MM.1S (cell line): Measurements from ENCODE around the gene RAB3A.

Source experiments
- DNase-seq: peaks from one replicate; pipeline ENCODE4 v3.0.0-alpha.2; 2015
- H2AFZ ChIP-seq: fragments of 300-600 bp; sonication (generic); 2 replicates; pipeline ENCODE4 v1.6.0; 2016; ENCODE audit warnings: antibody characterized with exemption, low read length
- H3F3A ChIP-seq: fragments of 300-600 bp; sonication (generic); 2 replicates; pipeline ENCODE4 v1.6.1; 2016; ENCODE audit warnings: mild to moderate bottlenecking, antibody characterized with exemption, low read length, moderate library complexity, mixed read lengths; ENCODE audit not compliant: insufficient read depth
- H3K27ac ChIP-seq: fragments of 300-600 bp; sonication (generic); 2 replicates; pipeline ENCODE4 v1.5.1; 2016; ENCODE audit warnings: mild to moderate bottlenecking, low read length
- H3K27me3 ChIP-seq: fragments of 300-600 bp; sonication (generic); replicated peaks from 2 replicates; pipeline ENCODE4 v1.6.0; 2016; ENCODE audit warnings: low read length; ENCODE audit not compliant: insufficient read depth
- H3K36me3 ChIP-seq: fragments of 300-600 bp; sonication (generic); replicated peaks from 2 replicates; pipeline ENCODE4 v1.6.1; 2016; ENCODE audit warnings: mild to moderate bottlenecking, low read length, mixed read lengths; ENCODE audit not compliant: insufficient read depth
- H3K4me1 ChIP-seq: fragments of 300-600 bp; sonication (generic); 2 replicates; pipeline ENCODE4 v1.6.1; 2016; ENCODE audit warnings: low read length, mixed read lengths
- H3K4me2 ChIP-seq: fragments of 300-600 bp; sonication (generic); 2 replicates; pipeline ENCODE4 v1.6.0; 2016; ENCODE audit warnings: low read depth, low read length
- H3K4me3 ChIP-seq: fragments of 300-600 bp; sonication (generic); 2 replicates; pipeline ENCODE4 v1.5.1; 2016; ENCODE audit warnings: low read length, mixed read lengths
- H3K79me2 ChIP-seq: fragments of 300-600 bp; sonication (generic); 2 replicates; pipeline ENCODE4 v1.6.1; 2016; ENCODE audit warnings: mixed run types, low read length, mixed read lengths
- H3K9ac ChIP-seq: fragments of 300-600 bp; sonication (generic); 2 replicates; pipeline ENCODE4 v1.6.1; 2016; ENCODE audit warnings: low read length, mixed read lengths
- H3K9me2 ChIP-seq: fragments of 300-600 bp; sonication (generic); replicated peaks from 2 replicates; pipeline ENCODE4 v1.6.1; 2016; ENCODE audit warnings: mild to moderate bottlenecking, low read length, mixed read lengths; ENCODE audit not compliant: insufficient read depth
- H3K9me3 ChIP-seq: fragments of 300-600 bp; sonication (generic); replicated peaks from 2 replicates; pipeline ENCODE4 v1.6.1; 2016; ENCODE audit warnings: mild to moderate bottlenecking, low read length, mixed read lengths; ENCODE audit not compliant: insufficient read depth
- H4K20me1 ChIP-seq: fragments of 300-600 bp; sonication (generic); 2 replicates; pipeline ENCODE4 v1.6.1; 2016; ENCODE audit warnings: mild to moderate bottlenecking, low read length, moderate library complexity, mixed read lengths; ENCODE audit not compliant: insufficient read depth
- EZH2 ChIP-seq: fragments of 300-600 bp; sonication (generic); optimal IDR thresholded peaks from 2 replicates; pipeline ENCODE3; 2017; ENCODE audit warnings: low read depth, mild to moderate bottlenecking, antibody characterized with exemption, low read length, mixed read lengths
- EZH2phosphoT487 ChIP-seq: fragments of 300-600 bp; sonication (generic); IDR thresholded peaks from 2 replicates; pipeline ENCODE4 v1.6.1; 2018; ENCODE audit warnings: antibody characterized with exemption, low read length
- TF ChIP-seq, protein P1 (sequence below): fragments of 300-600 bp; sonication (generic); IDR thresholded peaks from 2 replicates; pipeline ENCODE4 v1.5.1; 2016; ENCODE audit warnings: antibody characterized with exemption, low read length, mixed read lengths

RAB3A gene

DNA sequence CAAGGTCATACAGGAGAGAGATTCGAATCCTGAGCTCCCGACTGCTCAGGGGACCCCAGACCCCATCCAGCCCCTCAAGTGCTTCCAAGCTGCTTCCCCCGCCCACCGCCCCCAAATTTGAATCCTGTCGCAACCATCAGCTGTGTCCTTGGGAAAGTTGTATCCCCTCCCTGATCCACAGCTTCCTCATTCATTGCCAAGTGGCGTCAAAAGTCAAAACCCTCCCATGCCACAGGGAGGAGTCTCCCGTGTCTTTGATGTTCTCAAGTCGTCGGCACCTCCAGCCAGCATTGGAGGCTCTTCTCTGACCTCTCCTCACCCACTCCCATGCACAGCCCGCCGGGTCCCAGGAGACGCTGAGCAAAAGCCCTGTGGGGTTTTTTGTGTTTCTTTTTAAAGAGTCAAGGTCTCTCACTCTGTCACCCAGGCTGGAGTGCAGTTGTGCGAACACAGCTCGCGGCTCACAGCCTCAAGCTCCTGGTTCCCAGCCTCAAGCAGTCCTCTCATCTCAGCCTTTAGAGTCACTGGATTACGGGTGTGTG lies 33.1 kb downstream of the RAB3A start:
- Histone ChIP-seq H3K36me3 (no peaks in the 10 kb centered on the region), H3K79me2 (peaks cover 5% of the 10 kb centered on the region; the same call in 1 of the 2 replicates), H3K27me3 (no peaks in the 10 kb centered on the region), H3K9ac (no peak overlapping the region), H3F3A (peaks cover 10% of the 10 kb centered on the region; the same call in 1 of the 2 replicates), H2AFZ (no peak overlapping the region), H3K27ac (no peak overlapping the region), H3K9me3 (no peaks in the 10 kb centered on the region), H3K4me1 (peaks cover 8% of the 10 kb centered on the region; the same call in 1 of the 2 replicates), H3K9me2 (no peaks in the 10 kb centered on the region), H3K4me2 (no peak overlapping the region), H3K4me3 (no peak overlapping the region), H4K20me1 (no peaks in the 10 kb centered on the region)
- TF ChIP-seq EZH2 (no peak), EZH2phosphoT487 (no peak)
- TF ChIP-seq, protein P1, sequence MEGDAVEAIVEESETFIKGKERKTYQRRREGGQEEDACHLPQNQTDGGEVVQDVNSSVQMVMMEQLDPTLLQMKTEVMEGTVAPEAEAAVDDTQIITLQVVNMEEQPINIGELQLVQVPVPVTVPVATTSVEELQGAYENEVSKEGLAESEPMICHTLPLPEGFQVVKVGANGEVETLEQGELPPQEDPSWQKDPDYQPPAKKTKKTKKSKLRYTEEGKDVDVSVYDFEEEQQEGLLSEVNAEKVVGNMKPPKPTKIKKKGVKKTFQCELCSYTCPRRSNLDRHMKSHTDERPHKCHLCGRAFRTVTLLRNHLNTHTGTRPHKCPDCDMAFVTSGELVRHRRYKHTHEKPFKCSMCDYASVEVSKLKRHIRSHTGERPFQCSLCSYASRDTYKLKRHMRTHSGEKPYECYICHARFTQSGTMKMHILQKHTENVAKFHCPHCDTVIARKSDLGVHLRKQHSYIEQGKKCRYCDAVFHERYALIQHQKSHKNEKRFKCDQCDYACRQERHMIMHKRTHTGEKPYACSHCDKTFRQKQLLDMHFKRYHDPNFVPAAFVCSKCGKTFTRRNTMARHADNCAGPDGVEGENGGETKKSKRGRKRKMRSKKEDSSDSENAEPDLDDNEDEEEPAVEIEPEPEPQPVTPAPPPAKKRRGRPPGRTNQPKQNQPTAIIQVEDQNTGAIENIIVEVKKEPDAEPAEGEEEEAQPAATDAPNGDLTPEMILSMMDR = no peak
- DNase-seq = no peak

DNA sequence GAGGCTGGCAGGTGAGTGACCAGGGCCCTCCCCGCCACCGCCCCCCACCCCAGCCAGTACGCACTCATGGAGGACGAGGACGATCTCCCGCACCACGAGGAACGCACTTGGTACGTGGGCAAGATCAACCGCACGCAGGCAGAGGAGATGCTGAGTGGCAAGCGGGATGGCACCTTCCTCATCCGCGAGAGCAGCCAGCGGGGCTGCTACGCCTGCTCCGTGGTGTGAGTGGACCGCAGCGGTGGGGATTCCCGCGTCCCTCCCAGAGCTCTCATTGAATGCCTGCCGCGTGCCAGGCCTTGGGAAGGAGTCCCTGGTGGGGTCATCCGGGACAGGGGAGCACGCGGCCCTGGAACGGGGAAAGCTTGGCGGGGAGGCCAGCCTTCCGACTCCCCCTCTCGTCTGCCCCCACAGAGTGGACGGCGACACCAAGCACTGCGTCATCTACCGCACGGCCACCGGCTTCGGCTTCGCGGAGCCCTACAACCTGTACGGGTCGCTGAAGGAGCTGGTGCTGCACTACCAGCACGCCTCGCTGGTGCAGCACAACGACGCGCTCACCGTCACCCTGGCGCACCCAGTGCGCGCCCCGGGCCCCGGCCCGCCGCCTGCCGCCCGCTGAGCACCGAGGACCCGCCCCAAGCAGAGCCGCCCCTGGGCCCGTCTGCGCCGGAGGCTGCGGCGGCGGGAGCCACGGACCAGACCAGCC lies 35.0 kb downstream of the RAB3A start:
- no peak overlapping the region for H3K4me2 ChIP-seq
- peaks cover 3% of the 10 kb centered on the region; the same call in 1 of the 2 replicates for H3K4me1 ChIP-seq

DNA sequence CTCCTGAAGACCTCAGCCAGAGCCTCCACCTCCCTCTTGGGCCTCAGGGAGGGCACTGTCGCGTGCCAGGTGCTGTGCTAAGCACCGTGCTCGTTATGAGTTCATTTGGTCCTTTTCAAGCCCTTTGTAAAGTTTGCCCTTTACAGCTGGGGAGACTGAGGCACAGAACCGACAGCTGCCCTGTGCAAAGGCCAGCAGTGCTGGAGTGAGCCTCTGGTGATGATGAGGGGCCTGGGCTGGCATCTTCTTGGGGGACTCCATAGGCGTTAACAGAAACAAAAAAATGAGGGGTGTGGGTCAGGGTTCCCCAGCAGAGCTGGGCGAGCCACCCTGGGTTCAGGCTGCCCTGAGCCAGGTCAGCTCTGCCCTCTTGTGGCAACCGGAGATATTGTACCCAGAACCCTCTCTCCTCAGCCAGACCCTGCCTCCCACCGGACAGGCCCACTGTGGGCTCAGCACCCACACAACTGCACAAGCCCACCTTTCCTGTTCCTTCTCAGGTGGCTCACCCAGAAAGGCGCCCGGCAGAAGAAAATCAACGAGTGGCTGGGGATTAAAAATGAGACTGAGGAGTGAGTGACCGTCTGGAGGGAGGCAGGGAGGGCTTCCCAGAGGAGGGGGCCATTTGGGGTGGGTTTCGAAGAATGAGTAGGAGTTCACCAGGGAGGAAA lies 35.7 kb downstream of the RAB3A start:
- peak; percentile 55 for DNase-seq
- no peak overlapping the region for H3K4me3 ChIP-seq
- H3K27ac ChIP-seq = no peak overlapping the region
- peaks cover 4% of the 10 kb centered on the region; the same call in 1 of the 2 replicates for H3F3A ChIP-seq
- TF ChIP-seq EZH2phosphoT487 = no peak
- TF ChIP-seq, protein P1 = peak; percentile 76
- no peaks in the 10 kb centered on the region for H3K27me3 ChIP-seq
- H3K4me1 ChIP-seq = no peaks in the 10 kb centered on the region
- H3K9me2 ChIP-seq = no peaks in the 10 kb centered on the region
- no peak overlapping the region for H3K9ac ChIP-seq
- H2AFZ ChIP-seq = no peak overlapping the region
- no peaks in the 10 kb centered on the region for H3K79me2 ChIP-seq
- no peak overlapping the region for H3K4me2 ChIP-seq
- H3K9me3 ChIP-seq = no peaks in the 10 kb centered on the region
- H3K36me3 ChIP-seq = no peaks in the 10 kb centered on the region
- no peaks in the 10 kb centered on the region for H4K20me1 ChIP-seq

More for the DNA sequence above, 35.0 kb downstream of the RAB3A start:
- Histone ChIP-seq H3K4me3 (no peak overlapping the region), H3K27ac (no peak overlapping the region), H3F3A (peaks cover 7% of the 10 kb centered on the region; the same call in 1 of the 2 replicates), H3K9me2 (no peaks in the 10 kb centered on the region), H3K9ac (no peak overlapping the region), H3K79me2 (no peaks in the 10 kb centered on the region), H2AFZ (no peak overlapping the region), H3K9me3 (no peaks in the 10 kb centered on the region), H4K20me1 (no peaks in the 10 kb centered on the region), H3K27me3 (no peaks in the 10 kb centered on the region), H3K36me3 (no peaks in the 10 kb centered on the region)
- no peak for DNase-seq
- TF ChIP-seq, protein P1 = no peak
- TF ChIP-seq EZH2phosphoT487 = no peak
- no peak for TF ChIP-seq EZH2
